DND-41 (cell line): ENCODE measurements around the gene GINS2.

Source experiments
- ATAC-seq: fragments of 200-7000 bp; cut with Tn5 transposase; 3 replicates; pipeline ENCODE4 v1.9.1; 2021; ENCODE audit warnings: low read depth; ENCODE audit not compliant: insufficient read depth
- DNase-seq: peaks from one replicate; pipeline ENCODE4 v3.0.0-alpha.2; 2020
- H2AFZ ChIP-seq: 2 replicates; pipeline ENCODE4 v1.6.0; 2012; ENCODE audit warnings: low read depth, low read length
- H3K27ac ChIP-seq: 2 replicates; pipeline ENCODE4 v1.5.1; 2012; ENCODE audit warnings: low read length, inconsistent platforms
- H3K27me3 ChIP-seq: fragments of 200-600 bp; sonication (generic); 2 replicates; pipeline ENCODE4 v1.6.0; 2012; ENCODE audit warnings: low read length, mild to moderate bottlenecking, inconsistent platforms; ENCODE audit not compliant: insufficient read depth, poor library complexity
- H3K36me3 ChIP-seq: 2 replicates; pipeline ENCODE4 v1.5.1; 2012; ENCODE audit warnings: low read length, inconsistent platforms; ENCODE audit not compliant: insufficient read depth
- H3K4me1 ChIP-seq: 2 replicates; pipeline ENCODE4 v1.5.1; 2012; ENCODE audit warnings: mild to moderate bottlenecking, low read length; ENCODE audit not compliant: insufficient read depth
- H3K4me2 ChIP-seq: 2 replicates; pipeline ENCODE4 v1.6.0; 2012; ENCODE audit warnings: mild to moderate bottlenecking, moderate library complexity, low read length, inconsistent platforms; ENCODE audit not compliant: insufficient read depth
- H3K4me3 ChIP-seq, 2 experiments: fragments of 200-600 bp in 1 of 2; shearing (Covaris generic) in 1 of 2; 2 replicates each; pipeline ENCODE4 v1.5.1; 2012 to 2016; ENCODE audit warnings: inconsistent platforms in 2 of 2, low read length in 2 of 2, mild to moderate bottlenecking in 2 of 2, low read depth in 1 of 2, moderate library complexity in 1 of 2
- H3K79me2 ChIP-seq: 2 replicates; pipeline ENCODE4 v1.6.0; 2012; ENCODE audit warnings: low read length, inconsistent platforms; ENCODE audit not compliant: insufficient read depth
- H3K9ac ChIP-seq: 2 replicates; pipeline ENCODE4 v1.6.0; 2012; ENCODE audit warnings: low read depth, mild to moderate bottlenecking, inconsistent platforms, low read length, moderate library complexity
- H3K9me3 ChIP-seq: 2 replicates; pipeline ENCODE4 v1.5.1; 2012; ENCODE audit warnings: low read length, moderate library complexity, mild to moderate bottlenecking, inconsistent platforms; ENCODE audit not compliant: insufficient read depth, severe bottlenecking
- H4K20me1 ChIP-seq: 2 replicates; pipeline ENCODE4 v1.6.0; 2012; ENCODE audit warnings: low read length; ENCODE audit not compliant: insufficient read depth
- CTCF ChIP-seq: IDR thresholded peaks from 2 replicates; pipeline ENCODE4 v1.5.1; 2012; ENCODE audit warnings: borderline replicate concordance, low read length, moderate library complexity, mild to moderate bottlenecking; ENCODE audit not compliant: poor library complexity, severe bottlenecking; ENCODE audit errors: extremely low read depth
- EZH2 ChIP-seq: IDR thresholded peaks from 3 replicates; pipeline ENCODE4 v1.6.1; 2012; ENCODE audit warnings: borderline replicate concordance, low read depth, mild to moderate bottlenecking, moderate library complexity, low read length, inconsistent platforms; ENCODE audit not compliant: severe bottlenecking

GINS2 gene

GRCh38 chr16:85637061-85637807, 51.5 kb downstream of the GINS2 start:
- H3K36me3 ChIP-seq, result peaks cover 63% of the 10 kb centered on the region
- H3K4me3 ChIP-seq, result no peak overlapping the region
- H3K9ac ChIP-seq, result no peak overlapping the region
- no peaks in the 10 kb centered on the region for H3K27me3 ChIP-seq
- no peak overlapping the region for H3K27ac ChIP-seq
- H3K4me2 ChIP-seq, result no peak overlapping the region
- DNase-seq (no peak), ATAC-seq (no peak)
- H3K4me1 ChIP-seq, result no peaks in the 10 kb centered on the region
- H3K79me2 ChIP-seq, result peaks cover 94% of the 10 kb centered on the region
- TF ChIP-seq EZH2 (no peak), CTCF (no peak)
- H2AFZ ChIP-seq, result no peak overlapping the region
- no peaks in the 10 kb centered on the region for H3K9me3 ChIP-seq
- H4K20me1 ChIP-seq, result peaks cover 96% of the 10 kb centered on the region

DNA sequence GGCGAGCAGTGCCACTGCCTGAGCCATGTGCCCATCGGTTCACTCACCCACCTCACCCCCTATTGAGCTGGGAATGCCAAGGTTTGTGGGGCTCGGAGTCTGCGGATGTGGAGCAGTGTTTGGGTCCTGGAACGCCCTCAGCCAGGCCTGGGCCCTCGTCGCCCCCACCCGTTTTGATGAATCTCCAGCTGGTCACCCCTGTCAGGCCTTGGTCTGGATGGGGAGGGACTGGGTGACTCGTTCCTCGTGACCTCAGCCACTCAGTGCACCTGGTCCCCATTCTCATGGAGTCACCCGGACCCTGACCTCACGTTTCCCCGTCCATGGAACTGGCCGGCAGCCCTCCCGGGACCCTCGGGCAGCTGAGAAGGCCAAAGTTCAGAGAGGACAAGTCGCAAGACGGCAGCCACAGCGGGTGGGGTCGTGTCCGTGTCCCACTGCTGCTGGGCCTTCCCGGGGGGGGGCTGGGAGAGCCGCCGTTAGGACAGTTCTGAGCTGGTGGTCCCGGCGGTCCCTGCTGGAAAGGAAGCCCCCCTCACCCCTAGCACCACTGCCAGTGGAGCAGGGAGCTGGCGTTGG, 52.4 kb downstream of the GINS2 start:
- Histone ChIP-seq H3K9me3 (no peaks in the 10 kb centered on the region), H3K36me3 (peaks cover 56% of the 10 kb centered on the region), H2AFZ (no peak overlapping the region), H3K79me2 (peaks cover 95% of the 10 kb centered on the region), H3K27ac (no peak overlapping the region), H3K4me1 (no peaks in the 10 kb centered on the region), H3K4me2 (no peak overlapping the region), H3K27me3 (no peaks in the 10 kb centered on the region), H3K4me3 (no peak overlapping the region), H4K20me1 (peaks cover 96% of the 10 kb centered on the region), H3K9ac (no peak overlapping the region)
- ATAC-seq (no peak), DNase-seq (no peak)
- TF ChIP-seq CTCF (no peak), EZH2 (no peak)

GRCh38 chr16:85635545-85636140, 53.1 kb downstream of the GINS2 start:
- Histone ChIP-seq H2AFZ (no peak overlapping the region), H3K4me1 (no peaks in the 10 kb centered on the region), H3K27ac (no peak overlapping the region), H3K4me3 (no peak overlapping the region), H3K9me3 (no peaks in the 10 kb centered on the region), H3K79me2 (peaks cover 96% of the 10 kb centered on the region), H3K36me3 (peaks cover 57% of the 10 kb centered on the region), H4K20me1 (peaks cover 96% of the 10 kb centered on the region), H3K4me2 (no peak overlapping the region), H3K27me3 (no peaks in the 10 kb centered on the region), H3K9ac (no peak overlapping the region)
- ATAC-seq (no peak), DNase-seq (no peak)
- no peak for TF ChIP-seq CTCF
